HUES64 (cell line): Measurements from ENCODE around the gene XPOT.

ENCODE experiments used
- H3K27ac ChIP-seq: 2 replicates; pipeline ENCODE4 v1.7.0; 2013; ENCODE audit warnings: low read depth, low read length, inconsistent platforms
- H3K27me3 ChIP-seq: 2 replicates; pipeline ENCODE4 v1.6.1; 2013; ENCODE audit warnings: mild to moderate bottlenecking, low read length; ENCODE audit not compliant: insufficient read depth
- H3K36me3 ChIP-seq: 2 replicates; pipeline ENCODE4 v1.6.1; 2013; ENCODE audit warnings: mild to moderate bottlenecking, low read length; ENCODE audit not compliant: insufficient read depth
- H3K4me1 ChIP-seq: 2 replicates; pipeline ENCODE4 v1.6.1; 2013; ENCODE audit warnings: mild to moderate bottlenecking, low read length, moderate library complexity; ENCODE audit not compliant: insufficient read depth
- H3K4me3 ChIP-seq: 2 replicates; pipeline ENCODE4 v1.5.1; 2013; ENCODE audit warnings: mild to moderate bottlenecking, low read length, moderate library complexity
- H3K9ac ChIP-seq: 2 replicates; pipeline ENCODE4 v1.6.1; 2013; ENCODE audit warnings: mild to moderate bottlenecking, low read depth, low read length
- H3K9me3 ChIP-seq: 2 replicates; pipeline ENCODE4 v1.6.1; 2013; ENCODE audit warnings: low read depth, low read length; ENCODE audit not compliant: insufficient read depth
- WGBS: fragments of 150-250, 120-280 bp; methylation state at CpG from one replicate; pipeline ENCODE4 v1.1.7; 2013; ENCODE audit warnings: missing lambda C conversion rate; 5-methylcytosine and 5-hydroxymethylcytosine counted together

The XPOT gene

DNA sequence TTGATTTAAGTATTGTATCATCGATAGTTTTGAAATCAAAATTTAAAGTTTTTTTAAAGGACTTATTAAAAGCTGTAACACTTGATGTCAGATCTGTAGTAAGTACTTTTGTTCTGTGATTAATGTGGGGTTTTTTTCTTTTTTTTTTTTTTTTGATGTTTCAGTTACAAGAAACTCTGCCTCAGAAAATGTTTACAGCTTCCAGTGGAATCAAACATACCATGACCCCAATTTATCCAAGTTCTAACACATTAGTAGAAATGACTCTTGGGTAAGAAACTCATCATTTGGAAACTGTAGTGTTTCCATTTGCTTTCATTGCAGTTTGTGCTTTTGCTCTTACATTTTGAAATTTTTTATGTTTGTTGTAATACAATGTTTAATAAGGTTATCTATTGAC is 93.3 kb downstream of the XPOT start:
- no peaks in the 10 kb centered on the region for H3K9me3 ChIP-seq
- H3K36me3 ChIP-seq, result peaks cover 84% of the 10 kb centered on the region
- no peak overlapping the region for H3K9ac ChIP-seq
- no peaks in the 10 kb centered on the region for H3K27me3 ChIP-seq
- H3K4me1 ChIP-seq, result no peaks in the 10 kb centered on the region
- no peak overlapping the region for H3K4me3 ChIP-seq
- WGBS, result 92% methylated on average over 1 of the region's 1 CpG
- no peak overlapping the region for H3K27ac ChIP-seq

DNA sequence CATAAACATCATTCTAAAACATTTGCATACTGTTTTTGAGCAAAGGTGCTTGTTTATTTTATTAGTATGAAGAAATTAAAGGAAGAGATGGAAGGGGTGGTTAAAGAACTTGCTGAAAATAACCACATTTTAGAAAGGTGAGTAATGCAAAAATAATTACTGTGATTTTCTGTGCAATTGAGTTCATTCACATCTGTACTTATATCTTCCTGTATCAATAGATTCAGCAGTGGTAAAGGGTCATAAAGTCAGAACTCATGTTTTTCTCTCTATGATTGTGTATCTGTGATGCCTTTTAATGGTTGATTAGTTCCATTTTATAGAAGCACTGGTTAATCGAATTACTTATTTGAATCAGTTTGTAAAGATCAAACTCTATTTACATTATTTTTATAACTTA is 93.7 kb downstream of the XPOT start:
- Histone ChIP-seq H3K36me3 (peaks cover 81% of the 10 kb centered on the region), H3K4me1 (no peaks in the 10 kb centered on the region), H3K27me3 (no peaks in the 10 kb centered on the region), H3K9me3 (no peaks in the 10 kb centered on the region), H3K4me3 (no peak overlapping the region), H3K9ac (no peak overlapping the region), H3K27ac (no peak overlapping the region)
- no CpG with 5 or more reads among the region's 1 CpG for WGBS

DNA sequence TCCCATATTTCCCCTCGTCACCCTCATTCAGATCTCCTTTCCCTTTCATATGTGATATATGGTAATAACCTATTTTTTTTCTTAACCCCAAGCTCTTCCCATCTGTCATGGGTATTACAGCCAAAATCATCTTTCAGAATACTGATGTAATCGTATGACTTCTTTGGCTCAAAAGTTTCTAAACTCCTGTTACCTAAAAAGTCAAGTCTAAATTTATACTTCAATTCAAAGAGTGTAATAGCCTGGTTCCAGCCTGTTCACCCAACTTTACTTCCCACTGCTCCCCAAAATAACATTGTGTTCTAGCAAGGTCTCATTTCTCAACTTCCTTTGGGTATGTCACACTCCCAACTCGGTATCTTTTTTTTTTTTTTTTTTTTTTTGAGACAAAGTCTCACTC is 96.2 kb downstream of the XPOT start:
- Histone ChIP-seq H3K4me1 (no peaks in the 10 kb centered on the region), H3K36me3 (peaks cover 57% of the 10 kb centered on the region), H3K27ac (no peak overlapping the region), H3K9ac (no peak overlapping the region), H3K4me3 (no peak overlapping the region), H3K9me3 (no peaks in the 10 kb centered on the region), H3K27me3 (no peaks in the 10 kb centered on the region)
- 98% methylated on average over 3 of the region's 3 CpGs for WGBS
